Tibial nerve (tissue), 4 donors: ENCODE measurements around the gene ELP5.

Source experiments
- EP300 ChIP-seq, 2 donors: sonication (generic); formaldehyde crosslinking; IDR thresholded peaks; one replicate each; pipeline ENCODE4 v1.6.1; 2017; ENCODE audit warnings: antibody characterized with exemption in 2 of 2, mild to moderate bottlenecking in 1 of 2
- TF ChIP-seq, protein P1 (sequence below), 5 experiments: fragments of 200-600 bp in 3 of 5; fragments of 450-650 bp in 2 of 5; sonication (generic) in 3 of 5; IDR thresholded peaks; one replicate each; pipeline ENCODE4 v1.5.1; 2016 to 2019; ENCODE audit warnings: antibody characterized with exemption in 5 of 5, mild to moderate bottlenecking in 3 of 5, moderate library complexity in 2 of 5

DNA sequence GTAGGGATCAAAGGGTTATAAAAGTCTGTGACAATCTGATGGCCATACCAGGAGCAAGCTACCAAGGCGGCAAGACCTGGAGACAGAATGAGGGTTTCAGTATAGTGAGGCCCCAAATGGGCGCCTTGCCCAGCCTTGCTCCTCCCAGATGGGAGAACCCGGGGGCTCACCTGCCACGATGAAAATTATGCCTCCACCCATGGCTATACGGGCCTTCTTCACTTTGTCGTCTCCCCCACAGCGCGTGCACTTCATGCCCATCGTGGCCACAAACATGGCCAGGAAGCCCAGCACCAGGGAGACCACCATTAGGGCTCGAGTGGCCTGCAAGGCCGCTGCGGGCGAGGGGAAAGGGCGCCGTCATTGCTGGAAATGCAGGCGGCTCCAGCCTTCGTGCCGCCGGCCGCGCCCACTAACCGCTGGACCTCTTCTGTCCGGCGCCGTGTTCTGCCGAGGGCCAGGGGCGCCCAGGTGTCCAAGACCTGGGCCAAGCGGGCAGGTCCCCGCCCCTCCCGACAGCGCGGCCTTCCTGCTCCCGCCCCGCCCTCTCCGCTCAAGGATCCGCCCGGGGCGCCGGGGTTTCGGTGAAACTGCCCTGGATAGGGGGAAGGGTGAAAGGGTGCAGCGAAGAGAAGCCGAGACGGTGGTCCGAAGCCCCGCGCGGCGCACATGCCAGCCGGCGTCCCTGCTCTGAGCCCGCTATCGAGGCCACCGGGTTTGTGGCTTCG, 8.8 kb downstream of the ELP5 start:
- TF ChIP-seq, protein P1, sequence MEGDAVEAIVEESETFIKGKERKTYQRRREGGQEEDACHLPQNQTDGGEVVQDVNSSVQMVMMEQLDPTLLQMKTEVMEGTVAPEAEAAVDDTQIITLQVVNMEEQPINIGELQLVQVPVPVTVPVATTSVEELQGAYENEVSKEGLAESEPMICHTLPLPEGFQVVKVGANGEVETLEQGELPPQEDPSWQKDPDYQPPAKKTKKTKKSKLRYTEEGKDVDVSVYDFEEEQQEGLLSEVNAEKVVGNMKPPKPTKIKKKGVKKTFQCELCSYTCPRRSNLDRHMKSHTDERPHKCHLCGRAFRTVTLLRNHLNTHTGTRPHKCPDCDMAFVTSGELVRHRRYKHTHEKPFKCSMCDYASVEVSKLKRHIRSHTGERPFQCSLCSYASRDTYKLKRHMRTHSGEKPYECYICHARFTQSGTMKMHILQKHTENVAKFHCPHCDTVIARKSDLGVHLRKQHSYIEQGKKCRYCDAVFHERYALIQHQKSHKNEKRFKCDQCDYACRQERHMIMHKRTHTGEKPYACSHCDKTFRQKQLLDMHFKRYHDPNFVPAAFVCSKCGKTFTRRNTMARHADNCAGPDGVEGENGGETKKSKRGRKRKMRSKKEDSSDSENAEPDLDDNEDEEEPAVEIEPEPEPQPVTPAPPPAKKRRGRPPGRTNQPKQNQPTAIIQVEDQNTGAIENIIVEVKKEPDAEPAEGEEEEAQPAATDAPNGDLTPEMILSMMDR (IDR thresholded peaks at IDR 0.05): no peak
- TF ChIP-seq EP300 (IDR thresholded peaks at IDR 0.05): no peak
